ENCODE results near the gene ABLIM1. TPM values are rescaled to one million over a fixed set of nuclear protein-coding genes. Genes with fewer than 3 reads are reported as not detected.
"Not testable (repeated sequence)": the region's sequence is repeated elsewhere in the genome, so short reads cannot be mapped to it uniquely, and the experiment has no call there.

Gene ABLIM1
- polyA plus RNA-seq (ENCODE audit: insufficient read length), result 132 TPM
- long read RNA-seq, donor 1, partial matches to known transcripts, result 27 of 27 reads
- long read RNA-seq, donor 1, other reads (novel, unspliced or antisense), result 0 of 27 reads
- long read RNA-seq, donor 2, partial matches to known transcripts, result 13 of 14 reads
- long read RNA-seq, donor 2, other reads (novel, unspliced or antisense), result 0 of 14 reads
- long read RNA-seq, donor 3, partial matches to known transcripts, result 7 of 8 reads
- long read RNA-seq, donor 3, other reads (novel, unspliced or antisense), result 0 of 8 reads
- long read RNA-seq, donor 4, result 0 reads
- long read RNA-seq, donor 5, partial matches to known transcripts, result 8 of 8 reads
- long read RNA-seq, donor 5, other reads (novel, unspliced or antisense), result 0 of 8 reads
- long read RNA-seq, donor 6, partial matches to known transcripts, result 57 of 63 reads
- long read RNA-seq, donor 6, other reads (novel, unspliced or antisense), result 6 of 63 reads
- long read RNA-seq, donor 7, partial matches to known transcripts, result 17 of 23 reads
- long read RNA-seq, donor 7, other reads (novel, unspliced or antisense), result 6 of 23 reads
- long read RNA-seq, donor 8, partial matches to known transcripts, result 7 of 8 reads
- long read RNA-seq, donor 8, other reads (novel, unspliced or antisense), result 0 of 8 reads

- DNase-seq, result no peak
Observed at GRCh38 chr10:114658175-114658574, at the start of gene ABLIM1. Gene ABLIM1 (minus strand): TSS chr10:114658275. CDS start chr10:114658200, 75 bp downstream.

GRCh38 chr10:114706458-114707055 is 48.5 kb upstream of the ABLIM1 start:
- DNase-seq, result no peak

GRCh38 chr10:114704679-114705078 is 46.6 kb upstream of the ABLIM1 start:
- no peak for DNase-seq

- DNase-seq, result no peak
Observed at GRCh38 chr10:114703377-114704107, 45.5 kb upstream of the ABLIM1 start.

- DNase-seq, result no peak
Observed at GRCh38 chr10:114698271-114699061, 40.4 kb upstream of the ABLIM1 start.

GRCh38 chr10:114697061-114697598 is 39.1 kb upstream of the ABLIM1 start:
- DNase-seq, result no peak

- DNase-seq, result not testable (repeated sequence)
Observed at GRCh38 chr10:114696301-114696700, 38.2 kb upstream of the ABLIM1 start.

- DNase-seq, result no peak
Observed at GRCh38 chr10:114694752-114695151, 36.7 kb upstream of the ABLIM1 start.

- DNase-seq, result no peak
Observed at GRCh38 chr10:114694062-114694461, 36.0 kb upstream of the ABLIM1 start.

GRCh38 chr10:114691442-114691941 is 33.4 kb upstream of the ABLIM1 start:
- DNase-seq, result no peak

GRCh38 chr10:114688786-114689185 is 30.7 kb upstream of the ABLIM1 start:
- DNase-seq, result no peak

- DNase-seq, result no peak
Observed at GRCh38 chr10:114687459-114687858, 29.4 kb upstream of the ABLIM1 start.

GRCh38 chr10:114686013-114686412 is 27.9 kb upstream of the ABLIM1 start:
- no peak for DNase-seq

GRCh38 chr10:114685456-114685855 is 27.4 kb upstream of the ABLIM1 start:
- DNase-seq, result no peak

- no peak for DNase-seq
Observed at GRCh38 chr10:114684822-114685209, 26.7 kb upstream of the ABLIM1 start.

- DNase-seq, result no peak
Observed at GRCh38 chr10:114684084-114684821, 26.2 kb upstream of the ABLIM1 start.

- DNase-seq, result no peak
Observed at GRCh38 chr10:114683593-114683992, 25.5 kb upstream of the ABLIM1 start.

- no peak for DNase-seq
Observed at GRCh38 chr10:114683162-114683561, 25.1 kb upstream of the ABLIM1 start.

GRCh38 chr10:114682532-114682931 is 24.5 kb upstream of the ABLIM1 start:
- DNase-seq, result no peak

- no peak for DNase-seq
Observed at GRCh38 chr10:114682121-114682520, 24.0 kb upstream of the ABLIM1 start.

All from left kidney (tissue), 8 donors.